HUDEP-2 (cell line): Measurements from ENCODE around the gene U2AF2.

ENCODE experiments used
- DNase-seq, 76 experiments: peaks; one replicate each; lab custom pipeline; 2025; ENCODE audit not compliant: unreplicated experiment in 76 of 76; lab: John Stamatoyannopoulos, UW

The U2AF2 gene

DNA sequence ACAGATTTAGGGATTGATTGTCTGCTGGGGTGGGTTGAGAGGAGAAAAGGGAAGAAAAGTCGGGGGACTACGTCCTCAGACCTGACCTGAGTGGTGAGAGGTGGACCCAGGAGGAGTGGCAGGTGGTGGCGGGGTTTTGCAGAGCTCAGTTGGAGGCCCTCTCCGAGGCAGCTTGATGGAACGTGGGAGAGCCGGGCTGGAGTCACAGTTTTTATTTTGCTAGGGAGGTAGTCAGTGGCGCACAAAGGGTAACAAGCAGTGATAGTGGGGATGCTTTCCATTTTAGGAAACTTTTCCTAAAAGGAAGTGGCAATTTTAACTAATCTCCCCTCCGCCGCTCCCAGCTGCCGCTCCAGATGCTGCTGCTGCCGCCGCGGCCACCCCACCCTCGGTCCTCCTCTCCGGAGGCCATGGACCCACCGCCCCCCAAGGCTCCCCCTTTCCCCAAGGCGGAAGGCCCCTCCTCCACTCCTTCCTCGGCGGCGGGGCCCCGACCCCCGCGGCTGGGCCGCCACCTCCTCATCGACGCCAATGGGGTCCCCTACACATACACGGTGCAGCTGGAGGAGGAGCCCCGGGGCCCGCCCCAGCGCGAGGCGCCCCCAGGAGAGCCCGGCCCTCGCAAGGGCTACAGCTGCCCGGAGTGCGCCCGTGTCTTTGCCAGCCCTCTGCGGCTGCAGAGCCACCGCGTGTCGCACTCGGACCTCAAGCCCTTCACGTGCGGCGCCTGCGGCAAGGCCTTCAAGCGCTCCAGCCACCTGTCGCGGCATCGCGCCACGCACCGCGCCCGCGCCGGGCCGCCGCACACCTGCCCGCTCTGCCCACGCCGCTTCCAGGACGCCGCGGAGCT is 12.5 kb upstream of the U2AF2 start:
- DNase-seq: peak in 18 of 76 experiments; percentile 16 to 57 (median 32)

DNA sequence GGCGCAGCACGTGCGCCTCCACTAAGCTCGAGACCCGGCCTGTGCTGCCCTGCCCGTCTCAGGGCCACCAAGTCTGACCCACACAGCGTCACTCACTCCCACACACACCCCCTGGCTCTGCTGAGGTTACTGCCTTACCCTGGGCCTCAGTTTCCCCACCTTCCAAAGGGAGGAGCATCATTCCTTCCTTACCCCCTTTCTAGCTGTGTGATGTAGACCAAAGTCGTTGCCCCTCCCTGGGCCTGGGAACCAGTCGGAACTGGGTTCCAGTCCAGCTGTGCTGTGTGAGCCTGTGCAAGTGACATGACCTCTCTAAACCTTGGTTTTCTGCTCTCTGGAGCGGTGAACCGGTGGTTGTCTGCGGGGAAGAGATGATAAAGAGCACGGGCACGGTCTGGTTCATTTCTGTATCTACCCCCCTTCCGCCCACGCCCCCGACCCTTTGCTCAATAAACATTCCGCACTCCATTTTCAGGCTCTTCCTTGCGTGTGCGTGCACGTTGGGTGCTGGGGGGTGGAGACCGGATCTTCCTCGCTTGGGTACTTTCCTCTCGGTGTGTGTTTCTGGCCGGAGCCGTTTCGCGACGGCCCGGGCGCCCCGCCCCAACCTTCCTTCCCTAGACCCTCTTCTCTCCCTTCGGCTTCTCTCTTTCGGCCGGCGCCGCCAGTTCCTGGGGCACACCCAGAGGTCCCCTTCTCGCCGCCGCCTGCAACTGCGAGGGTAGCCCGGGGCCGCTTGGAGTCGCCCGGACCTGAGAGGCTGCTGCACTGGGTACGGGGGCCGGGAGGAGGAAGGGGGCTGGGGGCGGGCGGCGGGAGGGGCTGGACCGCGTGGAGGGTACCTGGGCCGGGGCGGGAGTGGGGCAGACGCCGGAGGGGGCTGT is 11.6 kb upstream of the U2AF2 start, which contains the start of gene ZNF581:
Gene ZNF581, plus strand, starts transcription at position 647 of the 884 bp plus-strand sequence. CDS start 923 bp downstream, outside the sequence.
- DNase-seq: peak in 70 of 76 experiments; percentile 15 to 85 (median 71)

DNA sequence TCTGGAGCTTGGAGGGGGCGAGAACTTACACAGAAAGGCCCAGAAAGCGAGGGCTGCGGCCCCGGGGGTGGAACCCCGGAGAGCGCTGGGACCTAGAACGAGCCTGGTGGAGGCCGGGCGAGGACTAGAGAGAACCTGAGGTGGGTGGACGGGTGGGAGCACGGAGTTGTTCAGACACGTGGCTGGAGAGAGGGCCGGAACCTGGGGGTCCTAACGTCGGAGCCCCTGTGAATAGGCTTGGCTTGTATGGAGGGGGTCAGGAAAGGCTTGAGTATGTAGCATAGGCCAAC is 11.0 kb upstream of the U2AF2 start:
- DNase-seq: peak in 4 of 76 experiments; percentile 37 to 53 (median 44)

DNA sequence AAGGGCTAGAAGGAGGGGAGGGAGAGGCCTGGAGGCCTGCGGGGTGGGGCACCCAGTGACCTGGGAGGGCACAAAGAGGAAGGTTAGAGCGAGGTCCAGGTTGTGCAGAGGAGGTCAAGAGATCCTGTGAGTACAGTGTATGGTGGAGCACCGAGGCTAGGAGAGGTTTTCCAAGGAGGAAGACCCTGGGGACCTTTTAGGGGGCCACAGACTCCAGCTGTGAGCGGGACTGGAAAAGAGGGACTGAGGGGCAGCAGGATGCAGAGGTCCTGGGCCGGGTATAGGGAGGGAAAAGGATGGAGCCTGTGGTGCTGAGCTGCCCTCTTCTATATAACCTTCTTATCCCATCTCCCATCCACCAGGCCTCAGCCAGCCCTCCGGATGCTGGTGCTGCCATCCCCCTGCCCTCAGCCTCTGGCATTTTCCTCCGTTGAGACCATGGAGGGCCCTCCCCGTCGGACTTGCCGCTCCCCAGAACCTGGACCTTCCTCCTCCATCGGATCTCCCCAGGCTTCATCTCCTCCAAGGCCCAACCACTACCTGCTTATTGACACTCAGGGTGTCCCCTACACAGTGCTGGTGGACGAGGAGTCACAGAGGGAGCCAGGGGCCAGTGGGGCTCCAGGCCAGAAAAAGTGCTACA is 10.5 kb upstream of the U2AF2 start:
- peak in 1 of 76 experiments; percentile 53 for DNase-seq

DNA sequence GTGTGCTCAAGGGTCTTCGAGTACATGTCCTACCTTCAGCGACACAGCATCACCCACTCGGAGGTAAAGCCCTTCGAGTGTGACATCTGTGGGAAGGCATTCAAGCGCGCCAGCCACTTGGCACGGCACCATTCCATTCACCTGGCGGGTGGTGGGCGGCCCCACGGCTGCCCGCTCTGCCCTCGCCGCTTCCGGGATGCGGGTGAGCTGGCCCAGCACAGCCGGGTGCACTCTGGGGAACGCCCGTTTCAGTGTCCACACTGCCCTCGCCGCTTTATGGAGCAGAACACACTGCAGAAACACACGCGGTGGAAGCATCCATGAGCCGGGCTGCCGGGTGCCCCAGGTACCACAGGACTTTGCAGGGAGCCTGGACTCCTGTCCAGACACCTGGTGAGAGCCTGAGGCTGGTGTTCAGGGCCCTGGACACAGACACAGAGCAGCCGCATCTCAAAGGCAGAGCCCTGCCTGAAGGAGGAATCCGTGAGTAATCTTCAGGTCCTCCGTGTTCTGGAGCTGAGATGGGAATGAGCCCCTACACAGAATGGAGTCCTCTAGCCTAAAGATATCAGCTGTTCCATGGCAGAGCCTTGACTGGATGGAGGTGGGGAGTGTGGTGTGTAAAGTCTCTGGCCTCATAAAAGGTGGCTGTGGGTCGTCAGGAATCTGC is 9.9 kb upstream of the U2AF2 start:
- DNase-seq: no peak

DNA sequence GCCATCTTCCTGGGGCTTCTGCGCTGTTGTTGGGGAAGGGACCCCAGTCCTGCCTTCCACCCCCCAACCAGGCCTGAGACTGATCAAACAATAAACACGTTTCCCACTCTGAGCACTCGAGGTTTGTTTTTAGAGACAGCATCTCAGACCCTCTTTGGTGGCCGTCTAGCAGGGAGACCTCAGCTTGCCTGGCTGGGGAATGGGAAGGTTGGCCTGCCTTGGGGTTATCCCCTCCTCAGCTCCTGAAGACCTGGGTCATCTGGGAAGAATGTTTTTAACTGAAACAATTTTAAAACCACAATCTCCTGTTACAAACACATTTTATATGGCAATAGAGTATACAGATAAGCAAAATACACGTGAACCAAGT is 9.3 kb upstream of the U2AF2 start:
- no peak for DNase-seq

DNA sequence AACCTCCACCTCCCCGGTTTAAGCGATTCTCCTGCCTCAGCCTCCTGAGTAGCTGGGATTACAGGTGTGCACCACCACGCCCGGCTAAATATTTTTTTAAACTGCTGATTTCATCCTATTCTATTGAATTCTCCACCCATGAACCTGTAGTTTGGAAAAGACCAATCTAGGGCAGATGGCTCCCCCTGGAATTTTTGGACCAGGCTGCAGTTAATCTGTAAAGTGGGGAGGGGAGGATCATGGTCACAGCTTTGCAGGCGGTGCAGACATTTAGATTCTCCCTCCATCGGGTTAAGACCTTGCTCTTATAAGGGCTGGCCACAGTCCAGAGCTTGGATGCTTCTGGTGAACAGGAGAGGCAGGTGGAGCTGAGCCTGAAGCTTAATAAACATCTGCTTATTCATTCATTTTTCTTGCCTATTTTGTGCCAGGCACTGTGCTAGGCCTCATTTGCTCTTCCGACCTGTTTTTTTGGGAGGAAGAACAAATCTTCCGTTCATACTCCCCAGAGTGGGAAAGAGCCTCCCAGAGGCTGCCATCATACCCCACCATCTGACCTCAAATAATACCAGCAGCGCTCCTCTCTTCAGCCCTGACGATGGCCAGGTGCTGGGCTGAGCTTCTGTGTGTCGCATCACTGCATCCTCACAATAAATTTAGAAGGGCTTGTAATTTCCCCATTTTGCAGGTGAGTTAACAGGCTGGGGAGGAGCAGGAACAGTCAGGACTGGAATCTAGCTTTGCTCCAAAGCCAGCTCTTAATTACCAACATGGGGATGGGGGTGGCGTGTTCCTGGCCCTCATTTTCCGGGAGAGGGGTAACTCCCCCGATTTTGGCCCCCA is 7.7 kb upstream of the U2AF2 start:
- peak in 2 of 76 experiments; percentile 12 to 14 for DNase-seq

DNA sequence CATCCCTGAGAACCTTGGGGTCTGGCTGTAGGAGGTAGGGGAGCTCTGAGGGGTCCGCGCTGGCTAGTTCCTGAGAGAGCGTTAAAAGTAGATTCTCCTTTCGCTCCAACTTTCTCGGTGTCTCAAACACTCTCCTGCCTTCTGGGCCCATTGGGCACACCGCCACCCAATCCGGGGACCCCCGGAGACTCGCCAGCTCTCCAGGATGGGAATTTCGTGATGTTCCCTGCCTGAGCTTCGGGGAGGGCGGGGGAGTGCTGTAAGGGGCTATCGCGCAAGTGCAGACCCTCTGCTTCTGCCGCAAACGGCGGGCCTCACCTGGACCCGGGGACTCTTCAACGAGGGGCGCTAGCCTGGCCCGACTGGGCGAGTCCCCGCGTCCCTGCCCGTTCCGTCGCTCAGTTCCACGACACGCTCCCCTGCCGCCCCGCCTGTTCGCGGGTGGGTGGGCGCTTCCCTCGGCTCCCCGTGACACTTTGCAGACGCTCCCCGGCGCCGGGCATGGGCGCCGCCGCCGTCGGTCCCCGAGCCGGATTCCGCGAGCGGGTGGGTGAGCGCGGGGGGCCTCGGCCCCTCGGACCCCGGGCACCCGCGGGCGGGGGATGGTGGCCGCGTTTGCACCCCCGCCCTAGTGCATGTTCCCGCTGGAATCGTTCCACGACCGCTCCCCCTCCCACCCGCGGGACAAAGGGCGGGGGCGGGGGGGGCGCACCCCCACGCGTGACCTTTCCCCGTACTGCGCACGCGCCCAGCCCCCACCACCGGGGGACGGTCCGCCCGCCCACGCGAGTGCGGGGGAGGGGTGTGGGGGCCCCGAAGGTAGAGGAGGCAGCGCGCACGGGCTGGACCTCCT is 6.9 kb upstream of the U2AF2 start, which contains the start of gene CCDC106:
Gene CCDC106, plus strand, starts transcription at position 481 of the 853 bp plus-strand sequence. CDS start 835 bp downstream, outside the sequence.
- DNase-seq: peak in 46 of 76 experiments; percentile 9 to 74 (median 46)

DNA sequence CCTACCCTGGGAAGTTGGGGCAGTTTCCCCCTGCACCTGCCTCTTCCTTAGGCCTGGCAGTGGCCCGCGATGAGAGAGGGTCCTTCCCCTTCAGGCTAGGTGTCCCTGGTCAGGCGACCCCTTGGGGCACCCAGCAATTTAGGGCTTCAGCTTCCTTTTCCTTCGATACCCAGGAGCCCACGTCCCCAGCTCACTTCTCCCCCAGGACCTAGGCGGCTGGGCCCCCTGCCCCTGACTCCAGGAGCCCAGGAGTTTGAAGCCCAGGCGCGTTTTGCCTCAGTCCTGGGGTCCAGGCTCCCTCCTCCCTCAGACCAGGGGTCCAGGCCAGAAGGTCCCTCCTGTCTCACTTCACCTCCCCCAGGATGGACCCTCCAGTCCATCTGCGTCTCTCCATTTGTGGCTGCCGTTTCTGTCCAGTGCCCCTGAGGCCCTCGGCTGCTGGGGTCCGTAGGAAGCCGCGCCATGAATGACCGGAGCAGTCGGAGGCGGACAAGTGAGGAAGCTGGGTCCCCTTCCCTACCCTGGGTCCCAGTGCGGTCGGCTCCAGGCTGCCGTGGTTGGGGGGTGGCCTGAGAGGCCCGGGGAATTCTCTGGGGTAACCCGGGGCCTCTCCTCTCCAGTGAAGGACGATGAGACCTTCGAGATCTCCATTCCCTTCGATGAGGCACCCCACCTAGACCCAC is 6.1 kb upstream of the U2AF2 start:
- peak in 1 of 76 experiments; percentile 37 for DNase-seq

DNA sequence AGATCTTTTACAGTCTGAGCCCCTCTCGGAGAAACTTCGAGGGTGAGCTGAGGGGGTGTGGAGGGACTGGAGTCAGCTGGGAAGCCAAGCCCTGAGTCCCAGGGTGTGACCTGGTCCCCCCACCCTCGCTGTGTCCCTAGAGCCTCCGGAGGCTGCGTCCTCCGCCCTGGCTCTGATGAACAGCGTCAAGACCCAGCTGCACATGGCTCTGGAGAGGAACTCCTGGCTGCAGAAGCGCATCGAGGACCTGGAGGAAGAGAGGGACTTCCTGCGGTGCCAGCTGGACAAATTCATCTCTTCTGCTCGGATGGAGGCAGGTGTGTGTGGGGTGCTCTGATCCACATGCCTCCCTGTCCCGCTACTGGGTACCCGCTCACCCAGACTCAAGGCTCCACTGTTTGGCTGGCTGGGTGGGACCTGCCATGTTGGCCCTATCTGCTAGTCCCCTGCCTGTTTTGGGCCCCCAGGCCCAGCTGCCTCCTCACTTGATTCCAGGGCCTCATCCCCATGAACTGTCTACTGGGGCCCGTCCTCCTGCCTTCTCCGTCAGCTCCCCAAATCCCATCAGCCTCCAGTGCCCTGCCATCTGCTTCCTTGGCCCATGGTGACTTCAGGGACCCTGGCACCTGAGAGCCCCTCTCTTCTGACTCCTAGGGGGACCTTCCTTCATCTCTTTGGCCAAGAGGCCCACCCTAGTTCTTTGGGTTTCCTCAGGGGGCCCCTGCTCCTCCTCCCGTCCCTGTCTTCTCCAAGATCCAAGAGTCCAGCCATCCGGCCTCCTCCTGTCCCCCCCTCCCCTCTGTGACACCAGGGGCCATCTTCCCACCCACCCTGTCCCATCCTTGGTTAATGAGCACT is 5.3 kb upstream of the U2AF2 start:
- no peak for DNase-seq

DNA sequence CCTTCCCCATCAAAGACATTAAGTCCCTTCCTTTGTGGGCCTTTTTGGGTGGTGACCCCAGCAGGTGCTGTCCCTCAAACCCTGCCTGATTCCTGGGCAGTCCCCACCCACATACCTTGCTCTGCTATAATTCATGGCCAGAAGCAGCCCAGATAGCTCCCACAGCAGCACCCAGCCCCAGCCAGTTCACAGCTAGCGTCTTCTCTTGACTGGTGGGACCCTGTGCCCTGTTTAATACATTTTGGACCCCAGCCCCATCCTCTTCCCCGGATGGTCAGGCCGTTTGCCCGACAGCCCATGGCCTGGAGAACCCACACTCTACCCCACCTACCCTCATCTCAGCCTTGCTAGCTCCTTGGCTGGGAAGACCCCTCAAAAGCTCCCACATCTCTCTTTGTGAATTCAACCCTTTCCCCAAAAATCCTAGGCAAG is 4.7 kb upstream of the U2AF2 start:
- no peak for DNase-seq

DNA sequence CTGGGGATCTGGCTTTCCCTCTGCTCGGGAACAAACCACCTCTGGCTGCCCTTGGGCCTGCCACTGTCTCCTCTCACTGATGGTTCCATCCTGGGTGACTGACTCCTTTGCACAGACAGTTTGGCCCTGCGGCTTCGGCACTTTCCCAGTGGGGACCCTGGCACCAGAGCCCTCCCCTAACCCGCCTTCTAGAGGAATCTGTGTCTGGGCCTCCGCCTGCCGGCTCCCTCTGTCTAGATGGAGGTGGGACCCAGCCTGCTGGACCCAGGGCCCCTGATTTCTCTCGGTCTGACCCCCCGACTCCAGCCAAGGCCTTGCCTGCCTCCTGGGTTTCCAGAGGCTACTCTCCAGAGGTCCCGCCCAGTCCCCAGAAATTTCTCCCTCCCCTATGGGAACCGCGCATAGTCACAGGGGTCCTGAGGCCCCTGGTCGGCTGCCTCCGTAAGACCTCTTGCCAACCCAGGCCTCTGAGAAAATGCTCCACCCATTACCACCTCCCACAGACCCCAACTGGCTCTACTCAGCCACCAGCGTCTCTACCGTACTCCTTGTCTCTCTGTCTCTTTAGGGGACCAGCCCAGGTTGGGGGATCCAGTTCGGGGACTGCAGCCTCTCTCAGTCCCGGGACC is 4.1 kb upstream of the U2AF2 start:
- no peak for DNase-seq

DNA sequence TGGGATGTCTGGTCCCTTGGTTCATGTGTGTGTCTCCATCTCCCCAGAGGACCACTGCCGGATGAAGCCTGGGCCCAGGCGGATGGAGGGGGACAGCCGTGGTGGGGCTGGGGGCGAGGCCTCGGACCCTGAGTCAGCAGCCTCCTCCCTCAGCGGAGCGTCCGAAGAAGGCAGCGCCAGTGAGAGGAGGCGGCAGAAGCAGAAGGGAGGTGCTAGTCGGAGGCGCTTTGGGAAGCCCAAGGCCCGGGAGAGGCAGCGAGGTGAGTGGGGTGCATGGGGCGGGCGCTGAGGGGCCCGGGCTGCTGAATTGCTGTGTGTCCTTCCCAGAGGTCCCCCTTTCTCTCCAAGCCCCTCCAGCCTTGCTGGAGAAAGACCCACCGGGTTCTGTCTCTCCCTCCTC is 3.6 kb upstream of the U2AF2 start:
- no peak for DNase-seq

DNA sequence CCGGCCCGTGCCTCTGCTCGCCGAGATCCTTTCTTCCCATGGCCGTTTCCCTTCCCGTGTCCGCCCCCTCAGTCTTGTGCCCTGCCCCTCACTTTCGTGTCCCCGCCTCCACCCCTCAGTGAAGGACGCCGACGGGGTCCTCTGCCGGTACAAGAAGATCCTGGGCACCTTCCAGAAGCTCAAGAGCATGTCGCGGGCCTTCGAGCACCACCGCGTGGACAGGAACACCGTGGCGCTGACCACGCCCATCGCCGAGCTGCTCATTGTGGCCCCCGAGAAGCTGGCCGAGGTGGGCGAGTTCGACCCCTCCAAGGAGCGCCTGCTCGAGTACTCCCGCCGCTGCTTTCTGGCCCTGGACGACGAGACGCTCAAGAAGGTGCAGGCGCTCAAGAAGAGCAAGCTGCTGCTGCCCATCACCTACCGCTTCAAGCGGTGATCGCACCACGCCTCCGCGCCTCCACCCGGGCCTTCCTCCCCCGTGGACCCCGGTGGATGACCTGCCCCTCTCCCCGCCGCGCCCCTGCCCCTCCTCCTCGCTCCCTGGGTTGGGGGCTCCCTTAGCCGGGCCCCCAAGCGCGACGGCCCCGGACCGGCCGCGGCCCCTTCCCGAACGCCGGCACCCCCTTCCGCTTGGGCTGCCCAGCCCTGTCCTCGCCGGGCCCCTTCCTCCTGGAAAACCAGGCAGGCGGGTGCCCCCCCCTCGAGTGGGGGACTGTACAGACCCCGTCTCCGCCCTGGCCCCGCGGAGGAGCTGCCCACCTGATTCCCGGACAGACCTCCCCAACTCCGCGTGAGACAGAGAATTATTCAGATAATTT is 2.3 kb upstream of the U2AF2 start:
- DNase-seq: no peak

DNA sequence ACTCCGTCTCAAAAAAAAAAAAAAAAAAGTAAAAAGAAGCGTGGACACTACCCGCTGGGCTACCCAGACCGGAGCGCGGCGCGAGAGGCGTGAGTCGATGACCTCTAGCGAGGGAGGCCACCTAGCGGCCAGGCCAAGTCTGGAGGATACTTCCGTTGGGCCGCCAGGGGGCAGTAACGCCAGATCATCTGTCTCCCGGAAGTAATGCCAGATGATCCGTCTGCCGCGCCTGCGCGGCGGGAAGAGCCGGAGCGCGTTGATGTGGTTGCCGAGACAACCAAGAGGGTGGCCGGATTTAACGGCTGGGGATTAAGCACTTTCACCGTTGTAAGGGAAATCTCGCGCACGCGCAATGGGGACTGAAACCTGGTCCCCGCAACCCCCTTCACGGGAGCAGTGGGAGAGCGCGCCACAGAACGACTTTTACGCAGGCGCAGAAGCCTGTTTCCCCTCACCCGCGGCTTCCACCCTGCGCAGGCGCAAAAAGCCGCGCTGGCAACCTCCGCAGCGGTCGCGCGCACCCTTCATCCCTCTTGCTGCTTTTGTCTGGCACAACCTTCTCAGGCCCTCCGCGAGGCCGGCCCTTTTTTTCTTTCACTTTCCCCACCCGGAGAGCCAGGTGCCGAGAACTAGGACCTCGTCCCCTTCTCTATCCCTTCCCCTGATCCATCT is 1.0 kb upstream of the U2AF2 start:
- DNase-seq: peak; percentile 61 to 100 (median 98)
